ENCODE measurements around the gene ZNF324. TPM values are rescaled to one million over a fixed set of nuclear protein-coding genes. Genes with fewer than 3 reads are reported as not detected.
A peak's percentile ranks its signal among the peaks of the same experiment; 100 is the strongest.

Gene ZNF324
- total and polyA plus RNA-seq, 2 of the 8 experiments (the other 6 are each of a cell fraction or from before 2014, with no cell fraction given), result 5.1 to 5.8 TPM

GRCh38 chr19:58439576-58440554 is 27.0 kb upstream of the ZNF324 start, which contains the start of gene ZNF132:
Gene ZNF132, minus strand, starts transcription at chr19:58440153. Its CDS starts 332 bp downstream, at chr19:58439821.
- H2AFZ ChIP-seq (ENCODE audit: low read length), result peak within 1 kb of the TSS; percentile 87; the same call in 1 of the 2 replicates
- no peak within 1 kb of the TSS for H3K23ac ChIP-seq (ENCODE audit: insufficient read length)
- H3K9ac ChIP-seq (replicated peaks in 1 of 4; ENCODE audit: extremely low read depth in 1 of 4, low read depth in 3 of 4, low read length in 3 of 4), result peak within 1 kb of the TSS in 3 of 4 experiments; percentile 51 to 63 (median 62); a peak in 5 of 7 replicates
- H3K36me3 ChIP-seq (ENCODE audit: control insufficient read depth in 2 of 4, insufficient read depth in 4 of 4, low read length in 3 of 4), result peaks cover 0 to 21% (median 14%) of the 10 kb centered on the region in 4 experiments; a peak in 6 of 8 replicates
- peak within 1 kb of the TSS; percentile 76 for H2BK5ac ChIP-seq (ENCODE audit: low read depth, low read length)
- peaks cover 0 to 8% (median 2%) of the 10 kb centered on the region in 4 experiments; a peak in 4 of 7 replicates for H3K27me3 ChIP-seq (replicated peaks in 1 of 4; ENCODE audit: control insufficient read depth in 3 of 4, extremely low read depth in 1 of 4, insufficient read depth in 3 of 4, low read length in 3 of 4)
- no peaks in the 10 kb centered on the region for H4K20me1 ChIP-seq (replicated peaks in 1 of 2; ENCODE audit: control insufficient read depth in 1 of 2, insufficient read depth in 2 of 2, low read length in 2 of 2)
- no peak within 1 kb of the TSS for H3K56ac ChIP-seq (replicated peaks; ENCODE audit: insufficient read length, low read depth, low read length)
- no peak within 1 kb of the TSS for H2BK15ac ChIP-seq (ENCODE audit: low read length)
- H2AK5ac ChIP-seq (ENCODE audit: low read depth, low read length), result no peak within 1 kb of the TSS
- H3K79me1 ChIP-seq (ENCODE audit: low read depth, low read length), result 0 out of 2 replicates have a peak, but pooled peaks cover 2% of the 10 kb centered on the region
- peak within 1 kb of the TSS; percentile 81 for H4K8ac ChIP-seq (ENCODE audit: extremely low read depth, insufficient read depth, low read length)
- peaks cover 20 to 27% of the 10 kb centered on the region in 2 experiments for H3K9me3 ChIP-seq (ENCODE audit: insufficient read depth in 2 of 2, low read depth in 1 of 2, low read length in 1 of 2)
- H2BK120ac ChIP-seq (replicated peaks; ENCODE audit: low read depth, low read length), result no peak within 1 kb of the TSS
- H2BK20ac ChIP-seq (ENCODE audit: low read length), result no peak within 1 kb of the TSS
- peak within 1 kb of the TSS; percentile 25 for H4K5ac ChIP-seq (ENCODE audit: insufficient read length, low read depth, low read length)
- peaks cover 9% of the 10 kb centered on the region; the same call in 1 of the 2 replicates for H3K23me2 ChIP-seq (ENCODE audit: low read depth, low read length)
- ChIA-PET POLR2A (ENCODE audit: partially characterized antibody) (interaction anchor here (0.5 to 2.6 kb wide), 6 partner anchors 12 to 80 kb away, joined by 3 to 13 read pairs (median 3); partner anchors contain the start of genes ZBTB45, ZNF324B and ZNF584), CTCF (ENCODE audit: partially characterized antibody) (interaction anchor here (0.8 kb wide), 1 partner anchor 11 kb away, joined by 3 read pairs; the partner anchor contains the start of gene ZNF324B)
- DNase-seq (ENCODE audit: low read depth in 1 of 2, low spot score in 2 of 2), result peak; percentile 78 to 98
- H3K4me2 ChIP-seq (ENCODE audit: insufficient read depth in 1 of 2, low read depth in 2 of 2, low read length in 2 of 2), result peak within 1 kb of the TSS; percentile 85 to 96
- H3K4me3 ChIP-seq (ENCODE audit: extremely low read depth in 1 of 4, insufficient read depth in 2 of 4, low read depth in 3 of 4, low read length in 4 of 4), result peak within 1 kb of the TSS; percentile 82 to 96 (median 90)
- peak within 1 kb of the TSS; percentile 65 for H3K18ac ChIP-seq (ENCODE audit: extremely low read depth, low read length)
- no peaks in the 10 kb centered on the region for H3K79me2 ChIP-seq (ENCODE audit: control insufficient read depth in 1 of 2, insufficient read depth in 2 of 2, low read length in 2 of 2)
- peak within 1 kb of the TSS; percentile 60; the same call in 1 of the 2 replicates for H3K27ac ChIP-seq (ENCODE audit: low read depth, low read length)
- H3K4me1 ChIP-seq (replicated peaks in 1 of 4; ENCODE audit: control insufficient read depth in 3 of 4, insufficient read depth in 4 of 4, low read length in 3 of 4), result peaks cover 0 to 5% (median 3%) of the 10 kb centered on the region in 4 experiments; a peak in 4 of 7 replicates
- no peak within 1 kb of the TSS for H3K14ac ChIP-seq (ENCODE audit: insufficient read length)
- WGBS, 2 experiments (ENCODE audit: extremely low coverage in 1 of 2, insufficient coverage in 1 of 2, insufficient read length in 1 of 2, insufficient replicate concordance in 2 of 2, low coverage in 1 of 2, low lambda C conversion rate in 2 of 2, missing lambda C conversion rate in 1 of 2), result 12% methylated on average over 59 of the region's 59 CpGs; no CpG with 5 or more reads in 1 of the 2 experiments
- FAIRE-seq, result peak; percentile 99
- H2BK12ac ChIP-seq (ENCODE audit: low read depth, low read length), result no peak within 1 kb of the TSS
- H3K4ac ChIP-seq (replicated peaks; ENCODE audit: insufficient read length, low read depth, low read length), result no peak within 1 kb of the TSS
- peak within 1 kb of the TSS; percentile 23 for H4K91ac ChIP-seq (replicated peaks; ENCODE audit: insufficient read length, low read length)
- peak; percentile 83; the same call in 1 of the 2 replicates for TF ChIP-seq GABPA (IDR thresholded peaks at IDR 0.05; ENCODE audit: borderline replicate concordance, insufficient read depth, low read length)
- TF ChIP-seq RXRA (IDR thresholded peaks at IDR 0.05; ENCODE audit: insufficient read depth, low read depth, low read length), result no peak
- no peak for TF ChIP-seq EZH2 (IDR thresholded peaks at IDR 0.05; ENCODE audit: low read depth, low read length, severe bottlenecking)
- TF ChIP-seq SP4 (IDR thresholded peaks at IDR 0.05; ENCODE audit: low read length), result no peak
- 0 out of 2 replicates have a peak, but pooled peaks have one; percentile 11 for TF ChIP-seq POLR2AphosphoS5 (IDR thresholded peaks at IDR 0.05; ENCODE audit: low read depth, low read length)
